Nephron progenitor cell (in vitro differentiated cells): Measurements from ENCODE around the gene SEL1L.
A peak's percentile ranks its signal among the peaks of the same experiment; 100 is the strongest.

Source experiments
- DNase-seq: peaks from one replicate; pipeline ENCODE4 v3.0.0; 2021
- H3K27ac Mint-ChIP-seq: 2 replicates; pipeline ENCODE4 v1.8.0; 2021; ENCODE audit warnings: mild to moderate bottlenecking, moderate library complexity, mixed read lengths
- H3K27me3 Mint-ChIP-seq: 2 replicates; pipeline ENCODE4 v1.8.0; 2021; ENCODE audit warnings: mild to moderate bottlenecking, low read depth, mixed read lengths; ENCODE audit not compliant: poor library complexity
- H3K36me3 Mint-ChIP-seq: 2 replicates; pipeline ENCODE4 v1.8.0; 2021; ENCODE audit warnings: low read depth, mixed read lengths
- H3K4me1 Mint-ChIP-seq: 2 replicates; pipeline ENCODE4 v1.8.0; 2021; ENCODE audit warnings: mixed read lengths
- H3K4me3 Mint-ChIP-seq: 2 replicates; pipeline ENCODE4 v1.8.0; 2021; ENCODE audit warnings: mild to moderate bottlenecking, moderate library complexity, mixed read lengths
- H3K9me3 Mint-ChIP-seq: 2 replicates; pipeline ENCODE4 v1.8.0; 2021; ENCODE audit warnings: mild to moderate bottlenecking, moderate library complexity, mixed read lengths
- CTCF ChIP-seq: fragments of 200-600 bp; sonication (generic); IDR thresholded peaks from 2 replicates; pipeline ENCODE4 v1.5.0; 2021; ENCODE audit warnings: antibody characterized with exemption

SEL1L gene

GRCh38 chr14:81533536-81534343, at the start of gene SEL1L:
TSS of gene SEL1L (minus strand) at chr14:81533853. CDS start at chr14:81533744, 109 bp downstream.
- peak within 1 kb of the TSS; percentile 99 for H3K4me3 Mint-ChIP-seq
- H3K36me3 Mint-ChIP-seq: peaks cover 5% of the 10 kb centered on the region
- H3K27ac Mint-ChIP-seq: peak within 1 kb of the TSS; percentile 75
- peaks cover 20% of the 10 kb centered on the region for H3K4me1 Mint-ChIP-seq
- no peaks in the 10 kb centered on the region for H3K27me3 Mint-ChIP-seq
- peaks cover 16% of the 10 kb centered on the region for H3K9me3 Mint-ChIP-seq
- peak; percentile 99 for DNase-seq
- no peak for TF ChIP-seq CTCF

- DNase-seq: no peak
- Mint-ChIP-seq H3K9me3 (peaks cover 32% of the 10 kb centered on the region), H3K27ac (no peak overlapping the region), H3K4me3 (no peak overlapping the region), H3K4me1 (peaks cover 3% of the 10 kb centered on the region), H3K36me3 (peaks cover 4% of the 10 kb centered on the region), H3K27me3 (no peaks in the 10 kb centered on the region)
- no peak for TF ChIP-seq CTCF
Measured at GRCh38 chr14:81582420-81582819, 48.8 kb upstream of the SEL1L start.

GRCh38 chr14:81579115-81579514, 45.5 kb upstream of the SEL1L start:
- TF ChIP-seq CTCF: no peak
- Mint-ChIP-seq H3K27ac (no peak overlapping the region), H3K27me3 (no peaks in the 10 kb centered on the region), H3K9me3 (peaks cover 27% of the 10 kb centered on the region), H3K4me3 (no peak overlapping the region), H3K36me3 (peaks cover 4% of the 10 kb centered on the region), H3K4me1 (no peaks in the 10 kb centered on the region)
- no peak for DNase-seq

GRCh38 chr14:81571437-81571836, 37.8 kb upstream of the SEL1L start:
- Mint-ChIP-seq H3K4me3 (no peak overlapping the region), H3K27ac (no peak overlapping the region), H3K4me1 (no peaks in the 10 kb centered on the region), H3K27me3 (peaks cover 14% of the 10 kb centered on the region), H3K9me3 (no peaks in the 10 kb centered on the region), H3K36me3 (no peaks in the 10 kb centered on the region)
- DNase-seq: no peak
- TF ChIP-seq CTCF: no peak

- Mint-ChIP-seq H3K4me3 (no peak overlapping the region), H3K4me1 (peaks cover 6% of the 10 kb centered on the region), H3K36me3 (no peaks in the 10 kb centered on the region), H3K27ac (no peak overlapping the region), H3K9me3 (no peaks in the 10 kb centered on the region), H3K27me3 (peaks cover 11% of the 10 kb centered on the region)
- no peak for TF ChIP-seq CTCF
- no peak for DNase-seq
Measured at GRCh38 chr14:81567302-81567701, 33.6 kb upstream of the SEL1L start.
